ENCODE measurements around the gene G6PD. TPM values are rescaled to one million over a fixed set of nuclear protein-coding genes. Genes with fewer than 3 reads are reported as not detected.

G6PD gene
- polyA plus RNA-seq (2011; rRNA removed): 172 and 244 TPM in 2 replicates
- 140 and 215 TPM in 2 replicates for polyA minus RNA-seq (2011; rRNA and poly(A)+ RNA removed)

GRCh38 chrX:154546354-154547244 lies at the start of gene G6PD:
TSS of gene G6PD (minus strand) at chrX:154546846. CDS start at chrX:154546155, 691 bp downstream.
- H3K9me3 ChIP-seq (ENCODE audit: control insufficient read depth, insufficient read depth, low read length): no peaks in the 10 kb centered on the region
- peak within 1 kb of the TSS; percentile 79 for H3K4me3 ChIP-seq (ENCODE audit: low read depth, low read length)
- peak within 1 kb of the TSS; percentile 93 for H3K27ac ChIP-seq (ENCODE audit: low read depth, low read length)
- ChIA-PET CTCF (no interaction called here), POLR2A (interaction anchor here (0.9 kb wide), 1 partner anchor 29 kb away, joined by 3 read pairs; no protein-coding TSS in a partner anchor)
- TF ChIP-seq, protein P1, sequence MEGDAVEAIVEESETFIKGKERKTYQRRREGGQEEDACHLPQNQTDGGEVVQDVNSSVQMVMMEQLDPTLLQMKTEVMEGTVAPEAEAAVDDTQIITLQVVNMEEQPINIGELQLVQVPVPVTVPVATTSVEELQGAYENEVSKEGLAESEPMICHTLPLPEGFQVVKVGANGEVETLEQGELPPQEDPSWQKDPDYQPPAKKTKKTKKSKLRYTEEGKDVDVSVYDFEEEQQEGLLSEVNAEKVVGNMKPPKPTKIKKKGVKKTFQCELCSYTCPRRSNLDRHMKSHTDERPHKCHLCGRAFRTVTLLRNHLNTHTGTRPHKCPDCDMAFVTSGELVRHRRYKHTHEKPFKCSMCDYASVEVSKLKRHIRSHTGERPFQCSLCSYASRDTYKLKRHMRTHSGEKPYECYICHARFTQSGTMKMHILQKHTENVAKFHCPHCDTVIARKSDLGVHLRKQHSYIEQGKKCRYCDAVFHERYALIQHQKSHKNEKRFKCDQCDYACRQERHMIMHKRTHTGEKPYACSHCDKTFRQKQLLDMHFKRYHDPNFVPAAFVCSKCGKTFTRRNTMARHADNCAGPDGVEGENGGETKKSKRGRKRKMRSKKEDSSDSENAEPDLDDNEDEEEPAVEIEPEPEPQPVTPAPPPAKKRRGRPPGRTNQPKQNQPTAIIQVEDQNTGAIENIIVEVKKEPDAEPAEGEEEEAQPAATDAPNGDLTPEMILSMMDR (IDR thresholded peaks at IDR 0.05; ENCODE audit: low read depth, low read length): no peak
- DNase-seq (ENCODE audit: low read depth, low spot score): no peak
- H3K27me3 ChIP-seq (ENCODE audit: control insufficient read depth, insufficient read depth, low read length): no peaks in the 10 kb centered on the region

- TF ChIP-seq, protein P1 (IDR thresholded peaks at IDR 0.05; ENCODE audit: low read depth, low read length): no peak
- H3K9me3 ChIP-seq (ENCODE audit: control insufficient read depth, insufficient read depth, low read length): peaks cover 3% of the 10 kb centered on the region; the same call in 1 of the 2 replicates
Measured at GRCh38 chrX:154595559-154596249, 49.1 kb upstream of the G6PD start.

GRCh38 chrX:154594491-154594890 lies 47.8 kb upstream of the G6PD start:
- no peak overlapping the region for H3K4me3 ChIP-seq (ENCODE audit: low read depth, low read length)
- peaks cover 8% of the 10 kb centered on the region for H3K27me3 ChIP-seq (ENCODE audit: control insufficient read depth, insufficient read depth, low read length)
- H3K27ac ChIP-seq (ENCODE audit: low read depth, low read length): no peak overlapping the region
- DNase-seq (ENCODE audit: low read depth, low spot score): no peak
- peaks cover 2% of the 10 kb centered on the region; the same call in 1 of the 2 replicates for H3K9me3 ChIP-seq (ENCODE audit: control insufficient read depth, insufficient read depth, low read length)
- CTCF ChIA-PET: interaction anchor here (2.6 kb wide), 1 partner anchor 154 kb away, joined by 8 read pairs; no protein-coding TSS in a partner anchor
- TF ChIP-seq, protein P1 (IDR thresholded peaks at IDR 0.05; ENCODE audit: low read depth, low read length): no peak
- POLR2A ChIA-PET: no interaction called here

More at GRCh38 chrX:154595559-154596249, 49.1 kb upstream of the G6PD start:
- DNase-seq (ENCODE audit: low read depth, low spot score): no peak
- H3K4me3 ChIP-seq (ENCODE audit: low read depth, low read length): no peak overlapping the region
- ChIA-PET POLR2A (no interaction called here), CTCF (interaction anchor here (2.6 kb wide), 1 partner anchor 153 kb away, joined by 8 read pairs; no protein-coding TSS in a partner anchor)
- H3K27me3 ChIP-seq (ENCODE audit: control insufficient read depth, insufficient read depth, low read length): peaks cover 8% of the 10 kb centered on the region
- no peak overlapping the region for H3K27ac ChIP-seq (ENCODE audit: low read depth, low read length)

DNA sequence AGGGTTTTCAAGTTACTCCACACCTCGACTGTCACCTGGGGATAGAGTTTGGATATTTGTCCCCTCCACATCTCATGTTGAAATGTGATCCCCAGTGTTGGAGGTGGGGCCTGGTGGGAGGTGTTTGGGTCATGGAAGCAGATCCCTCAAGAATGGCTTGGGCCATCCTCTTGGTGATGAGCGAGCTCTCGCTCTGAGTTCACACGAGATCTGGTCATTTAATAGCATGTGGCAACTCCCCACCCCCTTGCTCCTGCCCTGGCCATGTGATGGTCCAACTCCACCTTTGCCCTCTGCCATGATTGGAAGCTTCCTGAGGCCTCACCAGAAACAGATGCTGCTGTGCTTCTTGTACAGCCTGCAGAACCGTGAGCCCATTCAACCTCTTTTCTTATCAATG lies 46.6 kb upstream of the G6PD start:
- POLR2A ChIA-PET: no interaction called here
- CTCF ChIA-PET: no interaction called here
- no peak overlapping the region for H3K4me3 ChIP-seq (ENCODE audit: low read depth, low read length)
- H3K27ac ChIP-seq (ENCODE audit: low read depth, low read length): no peak overlapping the region
- H3K9me3 ChIP-seq (ENCODE audit: control insufficient read depth, insufficient read depth, low read length): no peaks in the 10 kb centered on the region
- TF ChIP-seq, protein P1 (IDR thresholded peaks at IDR 0.05; ENCODE audit: low read depth, low read length): no peak
- no peak for DNase-seq (ENCODE audit: low read depth, low spot score)
- H3K27me3 ChIP-seq (ENCODE audit: control insufficient read depth, insufficient read depth, low read length): peaks cover 8% of the 10 kb centered on the region
